HL-60 (cell line): ENCODE data around the gene SRSF1.
A peak's percentile ranks its signal among the peaks of the same experiment; 100 is the strongest.

ENCODE experiments used
- DNase-seq, 2 experiments: peaks; one replicate each; pipeline ENCODE4 v3.0.0-alpha.2; 2010 to 2020; ENCODE audit warnings: low read depth in 1 of 2, low spot score in 1 of 2
- H3K27ac ChIP-seq: fragments of 250-450 bp; sonication (Bioruptor Pico); replicated peaks from 2 replicates; pipeline ENCODE4 v1.5.1; 2020; ENCODE audit warnings: mild to moderate bottlenecking, moderate library complexity
- H3K27me3 ChIP-seq: fragments of 250-450 bp; sonication (Bioruptor Pico); 2 replicates; pipeline ENCODE4 v1.5.1; 2021; ENCODE audit warnings: mild to moderate bottlenecking, moderate library complexity; ENCODE audit not compliant: insufficient read depth, poor library complexity, severe bottlenecking
- H3K4me3 ChIP-seq: replicated peaks from 2 replicates; pipeline ENCODE4 v1.5.1; 2011; ENCODE audit warnings: mild to moderate bottlenecking, control low read depth, low read length; ENCODE audit not compliant: insufficient read depth
- CTCF ChIP-seq: IDR thresholded peaks from one replicate; pipeline ENCODE4 v1.5.1; 2011; ENCODE audit warnings: low read length, control low read depth, inconsistent platforms; ENCODE audit not compliant: insufficient read depth
- GABPA ChIP-seq: IDR thresholded peaks from 2 replicates; pipeline ENCODE4 v1.6.1; 2012; ENCODE audit warnings: low read depth
- POLR2AphosphoS5 ChIP-seq: IDR thresholded peaks from 2 replicates; pipeline ENCODE4 v1.6.1; 2012; ENCODE audit warnings: low read depth
- REST ChIP-seq: IDR thresholded peaks from 2 replicates; pipeline ENCODE4 v1.6.1; 2012; ENCODE audit warnings: low read depth; ENCODE audit not compliant: insufficient replicate concordance
- SPI1 ChIP-seq: IDR thresholded peaks from 2 replicates; pipeline ENCODE4 v1.6.1; 2012; ENCODE audit warnings: low read depth, mild to moderate bottlenecking, borderline replicate concordance

SRSF1 gene

GRCh38 chr17:57997085-57997809 lies 9.8 kb downstream of the SRSF1 start:
- Histone ChIP-seq H3K4me3 (no peak overlapping the region), H3K27ac (no peak overlapping the region), H3K27me3 (no peaks in the 10 kb centered on the region)
- DNase-seq, result no peak
- TF ChIP-seq SPI1, result no peak
- no peak for TF ChIP-seq REST
- TF ChIP-seq CTCF, result no peak
- peak; percentile 37; the same call in 1 of the 2 replicates for TF ChIP-seq POLR2AphosphoS5
- no peak for TF ChIP-seq GABPA

GRCh38 chr17:57995076-57995956 lies 11.7 kb downstream of the SRSF1 start:
- TF ChIP-seq POLR2AphosphoS5, result peak; percentile 86
- peak; percentile 38 for TF ChIP-seq CTCF
- TF ChIP-seq GABPA, result no peak
- Histone ChIP-seq H3K27ac (0 out of 2 replicates have a peak overlapping the region, but pooled peaks have one; percentile 4), H3K4me3 (no peak overlapping the region), H3K27me3 (no peaks in the 10 kb centered on the region)
- peak in 1 of 2 experiments; percentile 80 for DNase-seq

GRCh38 chr17:57994436-57994835 lies 12.6 kb downstream of the SRSF1 start:
- Histone ChIP-seq H3K27me3 (no peaks in the 10 kb centered on the region), H3K27ac (0 out of 2 replicates have a peak overlapping the region, but pooled peaks have one; percentile 8), H3K4me3 (no peak overlapping the region)
- TF ChIP-seq CTCF, result no peak
- DNase-seq, result no peak

- Histone ChIP-seq H3K27me3 (no peaks in the 10 kb centered on the region), H3K27ac (peak overlapping the region; percentile 8; the same call in 1 of the 2 replicates), H3K4me3 (no peak overlapping the region)
- peak in 1 of 2 experiments; percentile 62 for DNase-seq
- TF ChIP-seq GABPA (no peak), POLR2AphosphoS5 (peak; percentile 94), SPI1 (peak; percentile 78; the same call in 1 of the 2 replicates)
Observed at GRCh38 chr17:57993471-57994365, 13.3 kb downstream of the SRSF1 start.
